K562 (cell line): ENCODE results near the gene LIN9. TPM values are rescaled to one million over a fixed set of nuclear protein-coding genes. Genes with fewer than 3 reads are reported as not detected.

ENCODE experiments used
- EGR1 ChIP-seq: fragments of 450-650 bp; conservative IDR thresholded peaks from 2 replicates; pipeline ENCODE4 v1.6.1; 2017; ENCODE audit warnings: mild to moderate bottlenecking
- NFATC3 ChIP-seq: fragments of 450-650 bp; IDR thresholded peaks from 2 replicates; pipeline ENCODE4 v1.6.1; 2017; ENCODE audit warnings: mild to moderate bottlenecking
- NFXL1 ChIP-seq: fragments of 450-650 bp; formaldehyde crosslinking; IDR thresholded peaks from 2 replicates; pipeline ENCODE4 v1.4.0; 2021; ENCODE audit warnings: mild to moderate bottlenecking
- NR2C2 ChIP-seq, 2 experiments: fragments of 200-800 bp in 1 of 2; sonication (Bioruptor generic) in 1 of 2; sonication (generic) in 1 of 2; formaldehyde crosslinking in 1 of 2; IDR thresholded peaks; 2 replicates each; pipeline versions ENCODE4 v1.6.1 to v1.8.0; 2016 to 2022; ENCODE audit warnings: mild to moderate bottlenecking in 1 of 2, missing compliant biosample characterization in 1 of 2, missing genetic modification characterization in 1 of 2, missing genetic modification reagents in 1 of 2
- POLR2A ChIP-seq: fragments of 450-650 bp; conservative IDR thresholded peaks from 2 replicates; pipeline ENCODE4 v1.6.1; 2016
- RNF2 ChIP-seq: sonication (generic); IDR thresholded peaks from 2 replicates; pipeline ENCODE4 v1.6.1; 2016
- ZNF217 ChIP-seq: sonication (generic); formaldehyde crosslinking; IDR thresholded peaks from 2 replicates; pipeline ENCODE4 v1.8.0; 2022; ENCODE audit warnings: mild to moderate bottlenecking, missing genetic modification reagents
- ZNF707 ChIP-seq: fragments of 250-450 bp; sonication (Bioruptor Pico); conservative IDR thresholded peaks from 2 replicates; pipeline ENCODE4 v1.8.0; 2022; ENCODE audit warnings: inconsistent platforms, mild to moderate bottlenecking, moderate library complexity
- ZSCAN32 ChIP-seq: fragments of 450-650 bp; formaldehyde crosslinking; IDR thresholded peaks from 2 replicates; pipeline ENCODE4 v1.4.0; 2020; ENCODE audit warnings: mild to moderate bottlenecking, moderate library complexity
- polyA plus RNA-seq, 8 experiments: library from polyadenylated mRNA; depleted of rRNA in 4 of 8; stranded (reverse) in 5 of 8; unstranded in 3 of 8; fragments of >200 nt; fragmentation: Nextera tagmentation in 2 of 8; fragmentation: Illumina TruSeq in 1 of 8; extraction: Ambion mirVana in 2 of 8; extraction: Trizol in 1 of 8; gene quantifications; 2 replicates each; pipeline versions ENCODE4 v1.2.1 to v1.2.3, GENCODE V29; 2011 to 2014; ENCODE audit warnings: inconsistent platforms in 1 of 8, missing spikeins in 1 of 8
- total RNA-seq, 7 experiments: library from RNA; depleted of rRNA in 6 of 7; stranded (reverse); fragments of >200 nt in 6 of 7; fragmentation: Illumina TruSeq in 2 of 7; extraction: Trizol in 2 of 7; gene quantifications; 2 replicates each; pipeline versions ENCODE4 v1.2.1 to v1.2.3, GENCODE V29; 2011 to 2021; ENCODE audit warnings: low replicate concordance in 1 of 7
- TF ChIP-seq, protein P1 (sequence below): sonication (generic); formaldehyde crosslinking; IDR thresholded peaks from 2 replicates; pipeline ENCODE4 v1.8.0; 2022; ENCODE audit warnings: mild to moderate bottlenecking, missing genetic modification reagents
- TF ChIP-seq, protein P2 (sequence below): fragments of 250-450 bp; sonication (Bioruptor Pico); IDR thresholded peaks from 2 replicates; pipeline ENCODE4 v1.8.0; 2021; ENCODE audit warnings: moderate library complexity, mild to moderate bottlenecking, inconsistent platforms
- TF ChIP-seq, protein P3 (sequence below), 2 experiments: fragments of 250-450 bp in 1 of 2; fragments of 450-650 bp in 1 of 2; sonication (Bioruptor Pico) in 1 of 2; IDR thresholded peaks; 2 replicates each; pipeline versions ENCODE4 v1.6.1 to v1.8.0; 2016 to 2021; ENCODE audit warnings: mild to moderate bottlenecking in 2 of 2, moderate library complexity in 2 of 2, missing compliant biosample characterization in 1 of 2, missing genetic modification characterization in 1 of 2
- TF ChIP-seq, protein P4 (sequence below): fragments of 250-450 bp; sonication (Bioruptor Pico); IDR thresholded peaks from 2 replicates; pipeline ENCODE4 v1.5.0; 2020; ENCODE audit warnings: mild to moderate bottlenecking, borderline replicate concordance
- TF ChIP-seq, protein P5 (sequence below): fragments of 450-650 bp; IDR thresholded peaks from 2 replicates; pipeline ENCODE4 v1.6.1; 2016; ENCODE audit warnings: missing biosample characterization, missing genetic modification characterization
- TF ChIP-seq, protein P6 (sequence below): fragments of 450-650 bp; formaldehyde crosslinking; IDR thresholded peaks from 2 replicates; pipeline ENCODE4 v1.4.0; 2020; ENCODE audit warnings: mild to moderate bottlenecking

LIN9 gene
- total and polyA plus RNA-seq, 9 of the 15 experiments (the other 6 are each of a cell fraction or from before 2014, with no cell fraction given): 18.8 to 33.0 (median 25.5) TPM

DNA sequence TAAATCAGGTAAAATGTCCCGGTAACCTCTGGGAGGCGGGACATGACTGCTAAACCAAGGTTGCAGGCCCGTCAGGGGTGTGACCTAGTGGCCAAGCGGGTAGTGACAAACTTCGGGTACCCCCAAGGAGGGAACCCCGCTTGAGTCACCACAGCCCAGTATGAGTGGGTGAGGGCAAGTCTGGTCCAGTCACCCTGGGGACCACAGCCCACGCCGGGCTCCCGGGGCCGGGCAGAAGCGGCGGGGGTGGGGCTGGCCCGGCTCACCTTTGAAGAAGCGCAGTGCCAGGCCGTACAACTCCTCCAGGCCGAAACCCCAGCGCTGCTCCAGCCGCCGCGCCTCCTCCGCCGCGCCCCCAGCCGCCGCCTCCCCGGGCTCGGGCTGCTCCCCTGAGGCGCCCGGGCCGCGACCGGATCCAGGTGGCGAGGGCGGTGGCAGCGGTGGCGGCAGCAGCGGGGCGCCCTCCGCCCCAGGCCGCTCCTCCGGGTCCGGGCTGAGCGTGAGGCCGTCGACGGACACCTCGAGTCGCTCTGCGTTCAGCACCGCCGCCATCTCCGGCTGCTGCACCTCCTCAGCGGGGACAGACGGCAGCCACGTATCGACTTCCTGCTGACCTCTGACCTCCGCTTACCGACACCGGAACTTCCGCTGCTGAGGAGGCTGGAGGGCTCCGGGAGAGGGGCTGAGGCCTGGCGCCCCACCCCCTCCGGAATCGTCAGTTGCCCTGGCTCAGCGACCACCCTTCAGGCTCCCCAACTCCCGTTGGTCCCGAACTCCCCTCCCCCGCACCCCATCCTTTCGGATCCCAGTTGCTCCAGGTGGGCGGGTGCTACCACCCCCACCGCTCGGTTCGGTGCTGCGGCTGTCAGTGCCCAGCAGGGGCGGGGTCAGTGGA is 122.6 kb downstream of the LIN9 start, which contains the start of gene ACBD3 (continued):
- peak; percentile 86 for TF ChIP-seq EGR1
- no peak for TF ChIP-seq ZNF217
- TF ChIP-seq ZNF707 (CRISPR knock-in tag): no peak
- TF ChIP-seq, protein P1, sequence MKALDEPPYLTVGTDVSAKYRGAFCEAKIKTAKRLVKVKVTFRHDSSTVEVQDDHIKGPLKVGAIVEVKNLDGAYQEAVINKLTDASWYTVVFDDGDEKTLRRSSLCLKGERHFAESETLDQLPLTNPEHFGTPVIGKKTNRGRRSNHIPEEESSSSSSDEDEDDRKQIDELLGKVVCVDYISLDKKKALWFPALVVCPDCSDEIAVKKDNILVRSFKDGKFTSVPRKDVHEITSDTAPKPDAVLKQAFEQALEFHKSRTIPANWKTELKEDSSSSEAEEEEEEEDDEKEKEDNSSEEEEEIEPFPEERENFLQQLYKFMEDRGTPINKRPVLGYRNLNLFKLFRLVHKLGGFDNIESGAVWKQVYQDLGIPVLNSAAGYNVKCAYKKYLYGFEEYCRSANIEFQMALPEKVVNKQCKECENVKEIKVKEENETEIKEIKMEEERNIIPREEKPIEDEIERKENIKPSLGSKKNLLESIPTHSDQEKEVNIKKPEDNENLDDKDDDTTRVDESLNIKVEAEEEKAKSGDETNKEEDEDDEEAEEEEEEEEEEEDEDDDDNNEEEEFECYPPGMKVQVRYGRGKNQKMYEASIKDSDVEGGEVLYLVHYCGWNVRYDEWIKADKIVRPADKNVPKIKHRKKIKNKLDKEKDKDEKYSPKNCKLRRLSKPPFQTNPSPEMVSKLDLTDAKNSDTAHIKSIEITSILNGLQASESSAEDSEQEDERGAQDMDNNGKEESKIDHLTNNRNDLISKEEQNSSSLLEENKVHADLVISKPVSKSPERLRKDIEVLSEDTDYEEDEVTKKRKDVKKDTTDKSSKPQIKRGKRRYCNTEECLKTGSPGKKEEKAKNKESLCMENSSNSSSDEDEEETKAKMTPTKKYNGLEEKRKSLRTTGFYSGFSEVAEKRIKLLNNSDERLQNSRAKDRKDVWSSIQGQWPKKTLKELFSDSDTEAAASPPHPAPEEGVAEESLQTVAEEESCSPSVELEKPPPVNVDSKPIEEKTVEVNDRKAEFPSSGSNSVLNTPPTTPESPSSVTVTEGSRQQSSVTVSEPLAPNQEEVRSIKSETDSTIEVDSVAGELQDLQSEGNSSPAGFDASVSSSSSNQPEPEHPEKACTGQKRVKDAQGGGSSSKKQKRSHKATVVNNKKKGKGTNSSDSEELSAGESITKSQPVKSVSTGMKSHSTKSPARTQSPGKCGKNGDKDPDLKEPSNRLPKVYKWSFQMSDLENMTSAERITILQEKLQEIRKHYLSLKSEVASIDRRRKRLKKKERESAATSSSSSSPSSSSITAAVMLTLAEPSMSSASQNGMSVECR (CRISPR knock-in tag): peak; percentile 85
- no peak for TF ChIP-seq NFATC3
- TF ChIP-seq, protein P2, sequence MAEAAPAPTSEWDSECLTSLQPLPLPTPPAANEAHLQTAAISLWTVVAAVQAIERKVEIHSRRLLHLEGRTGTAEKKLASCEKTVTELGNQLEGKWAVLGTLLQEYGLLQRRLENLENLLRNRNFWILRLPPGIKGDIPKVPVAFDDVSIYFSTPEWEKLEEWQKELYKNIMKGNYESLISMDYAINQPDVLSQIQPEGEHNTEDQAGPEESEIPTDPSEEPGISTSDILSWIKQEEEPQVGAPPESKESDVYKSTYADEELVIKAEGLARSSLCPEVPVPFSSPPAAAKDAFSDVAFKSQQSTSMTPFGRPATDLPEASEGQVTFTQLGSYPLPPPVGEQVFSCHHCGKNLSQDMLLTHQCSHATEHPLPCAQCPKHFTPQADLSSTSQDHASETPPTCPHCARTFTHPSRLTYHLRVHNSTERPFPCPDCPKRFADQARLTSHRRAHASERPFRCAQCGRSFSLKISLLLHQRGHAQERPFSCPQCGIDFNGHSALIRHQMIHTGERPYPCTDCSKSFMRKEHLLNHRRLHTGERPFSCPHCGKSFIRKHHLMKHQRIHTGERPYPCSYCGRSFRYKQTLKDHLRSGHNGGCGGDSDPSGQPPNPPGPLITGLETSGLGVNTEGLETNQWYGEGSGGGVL: no peak
- TF ChIP-seq POLR2A: peak; percentile 95
- TF ChIP-seq, protein P3, sequence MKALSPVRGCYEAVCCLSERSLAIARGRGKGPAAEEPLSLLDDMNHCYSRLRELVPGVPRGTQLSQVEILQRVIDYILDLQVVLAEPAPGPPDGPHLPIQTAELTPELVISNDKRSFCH (CRISPR knock-in tag; IDR thresholded peaks at IDR 0.05): no peak
- TF ChIP-seq, protein P3 (tag; IDR thresholded peaks at IDR 0.05): peak; percentile 88
- TF ChIP-seq, protein P4, sequence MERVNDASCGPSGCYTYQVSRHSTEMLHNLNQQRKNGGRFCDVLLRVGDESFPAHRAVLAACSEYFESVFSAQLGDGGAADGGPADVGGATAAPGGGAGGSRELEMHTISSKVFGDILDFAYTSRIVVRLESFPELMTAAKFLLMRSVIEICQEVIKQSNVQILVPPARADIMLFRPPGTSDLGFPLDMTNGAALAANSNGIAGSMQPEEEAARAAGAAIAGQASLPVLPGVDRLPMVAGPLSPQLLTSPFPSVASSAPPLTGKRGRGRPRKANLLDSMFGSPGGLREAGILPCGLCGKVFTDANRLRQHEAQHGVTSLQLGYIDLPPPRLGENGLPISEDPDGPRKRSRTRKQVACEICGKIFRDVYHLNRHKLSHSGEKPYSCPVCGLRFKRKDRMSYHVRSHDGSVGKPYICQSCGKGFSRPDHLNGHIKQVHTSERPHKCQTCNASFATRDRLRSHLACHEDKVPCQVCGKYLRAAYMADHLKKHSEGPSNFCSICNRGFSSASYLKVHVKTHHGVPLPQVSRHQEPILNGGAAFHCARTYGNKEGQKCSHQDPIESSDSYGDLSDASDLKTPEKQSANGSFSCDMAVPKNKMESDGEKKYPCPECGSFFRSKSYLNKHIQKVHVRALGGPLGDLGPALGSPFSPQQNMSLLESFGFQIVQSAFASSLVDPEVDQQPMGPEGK: no peak
- peak; percentile 99 for TF ChIP-seq NR2C2 (CRISPR knock-in tag; IDR thresholded peaks at IDR 0.05)
- TF ChIP-seq NR2C2 (tag; IDR thresholded peaks at IDR 0.05): peak; percentile 99
- TF ChIP-seq RNF2: no peak
- TF ChIP-seq ZSCAN32 (CRISPR knock-in tag): no peak
- TF ChIP-seq, protein P5, sequence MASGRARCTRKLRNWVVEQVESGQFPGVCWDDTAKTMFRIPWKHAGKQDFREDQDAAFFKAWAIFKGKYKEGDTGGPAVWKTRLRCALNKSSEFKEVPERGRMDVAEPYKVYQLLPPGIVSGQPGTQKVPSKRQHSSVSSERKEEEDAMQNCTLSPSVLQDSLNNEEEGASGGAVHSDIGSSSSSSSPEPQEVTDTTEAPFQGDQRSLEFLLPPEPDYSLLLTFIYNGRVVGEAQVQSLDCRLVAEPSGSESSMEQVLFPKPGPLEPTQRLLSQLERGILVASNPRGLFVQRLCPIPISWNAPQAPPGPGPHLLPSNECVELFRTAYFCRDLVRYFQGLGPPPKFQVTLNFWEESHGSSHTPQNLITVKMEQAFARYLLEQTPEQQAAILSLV (tag): no peak
- TF ChIP-seq, protein P6, sequence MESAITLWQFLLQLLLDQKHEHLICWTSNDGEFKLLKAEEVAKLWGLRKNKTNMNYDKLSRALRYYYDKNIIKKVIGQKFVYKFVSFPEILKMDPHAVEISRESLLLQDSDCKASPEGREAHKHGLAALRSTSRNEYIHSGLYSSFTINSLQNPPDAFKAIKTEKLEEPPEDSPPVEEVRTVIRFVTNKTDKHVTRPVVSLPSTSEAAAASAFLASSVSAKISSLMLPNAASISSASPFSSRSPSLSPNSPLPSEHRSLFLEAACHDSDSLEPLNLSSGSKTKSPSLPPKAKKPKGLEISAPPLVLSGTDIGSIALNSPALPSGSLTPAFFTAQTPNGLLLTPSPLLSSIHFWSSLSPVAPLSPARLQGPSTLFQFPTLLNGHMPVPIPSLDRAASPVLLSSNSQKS (CRISPR knock-in tag): no peak
- no peak for TF ChIP-seq NFXL1
